ENCODE results near the gene INPP5D. TPM values are rescaled to one million over a fixed set of nuclear protein-coding genes. Genes with fewer than 3 reads are reported as not detected.

Gene INPP5D
- total and polyA plus RNA-seq, 12 donors, result 3.4 to 29.4 (median 14.3) TPM

- WGBS, 4 donors, result 79 to 96% (median 86%) methylated on average over 7 to 9 of the region's 9 CpGs
- no peaks in the 10 kb centered on the region for H3K9me3 ChIP-seq (replicated peaks in 1 of 3)
These were observed 58.5 kb downstream of the INPP5D start for GRCh38 chr2:233118648-233119000.

GRCh38 chr2:233119123-233119522 is 59.0 kb downstream of the INPP5D start:
- Histone ChIP-seq H3K36me3 (replicated peaks in 1 of 2) (no peaks in the 10 kb centered on the region), H3K4me3 (no peak overlapping the region), H3K27me3 (no peaks in the 10 kb centered on the region), H3K9me3 (replicated peaks in 1 of 3) (no peaks in the 10 kb centered on the region), H3K27ac (no peak overlapping the region), H3K4me1 (replicated peaks in 1 of 2) (no peaks in the 10 kb centered on the region)
- no peak for DNase-seq
- WGBS, 4 donors, result 79 to 85% (median 83%) methylated on average over 8 of the region's 8 CpGs
- no peak for TF ChIP-seq CTCF (IDR thresholded peaks at IDR 0.05)
- TF ChIP-seq POLR2A (IDR thresholded peaks at IDR 0.05), result no peak
- intact Hi-C loops (cut with DNase I), result no loop called here

More at GRCh38 chr2:233118648-233119000, 58.5 kb downstream of the INPP5D start:
- Histone ChIP-seq H3K27ac (no peak overlapping the region), H3K4me3 (no peak overlapping the region), H3K27me3 (no peaks in the 10 kb centered on the region), H3K36me3 (replicated peaks in 1 of 2) (no peaks in the 10 kb centered on the region), H3K4me1 (replicated peaks in 1 of 2) (no peaks in the 10 kb centered on the region)
- no peak for TF ChIP-seq POLR2A (IDR thresholded peaks at IDR 0.05)
- no peak for TF ChIP-seq CTCF (IDR thresholded peaks at IDR 0.05)
- intact Hi-C loops (cut with DNase I), result no loop called here
- no peak for DNase-seq

GRCh38 chr2:233119806-233120205 is 59.7 kb downstream of the INPP5D start:
- Histone ChIP-seq H3K36me3 (replicated peaks in 1 of 2) (no peaks in the 10 kb centered on the region), H3K4me3 (no peak overlapping the region), H3K27ac (no peak overlapping the region), H3K27me3 (no peaks in the 10 kb centered on the region), H3K9me3 (replicated peaks in 1 of 3) (no peaks in the 10 kb centered on the region), H3K4me1 (replicated peaks in 1 of 2) (no peaks in the 10 kb centered on the region)
- DNase-seq, result no peak
- no peak for TF ChIP-seq CTCF (IDR thresholded peaks at IDR 0.05)
- TF ChIP-seq POLR2A (IDR thresholded peaks at IDR 0.05), result no peak
- 87 to 96% (median 96%) methylated on average over 7 of the region's 7 CpGs for WGBS, 4 donors
- intact Hi-C loops (cut with DNase I), result no loop called here

- 80 to 91% (median 89%) methylated on average over 2 of the region's 2 CpGs for WGBS, 4 donors
- Histone ChIP-seq H3K27ac (no peak overlapping the region), H3K9me3 (replicated peaks in 1 of 3) (no peaks in the 10 kb centered on the region), H3K27me3 (no peaks in the 10 kb centered on the region), H3K36me3 (replicated peaks in 1 of 2) (no peaks in the 10 kb centered on the region), H3K4me3 (no peak overlapping the region), H3K4me1 (replicated peaks in 1 of 2) (no peaks in the 10 kb centered on the region)
- intact Hi-C loops (cut with DNase I), result no loop called here
- no peak for DNase-seq
- TF ChIP-seq POLR2A (IDR thresholded peaks at IDR 0.05) (no peak), CTCF (IDR thresholded peaks at IDR 0.05) (no peak)
These were observed 60.3 kb downstream of the INPP5D start for GRCh38 chr2:233120459-233120858.
